ENCODE measurements around the gene EFCAB3.
A peak's percentile ranks its signal among the peaks of the same experiment; 100 is the strongest.
"Not testable (repeated sequence)": the region's sequence is repeated elsewhere in the genome, so short reads cannot be mapped to it uniquely, and the experiment has no call there.

The EFCAB3 gene

GRCh38 chr17:62380253-62380652, at the start of gene EFCAB3:
EFCAB3 (plus strand) TSS chr17:62380553; CDS start chr17:62382980, 2,427 bp downstream.
- DNase-seq (ENCODE audit: low read depth in 2 of 2) = no peak

GRCh38 chr17:62336527-62336926, 43.8 kb upstream of the EFCAB3 start:
- no peak for DNase-seq (ENCODE audit: low read depth in 2 of 2)

GRCh38 chr17:62343764-62344270, 36.5 kb upstream of the EFCAB3 start:
- DNase-seq (ENCODE audit: low read depth in 2 of 2) = no peak

DNA sequence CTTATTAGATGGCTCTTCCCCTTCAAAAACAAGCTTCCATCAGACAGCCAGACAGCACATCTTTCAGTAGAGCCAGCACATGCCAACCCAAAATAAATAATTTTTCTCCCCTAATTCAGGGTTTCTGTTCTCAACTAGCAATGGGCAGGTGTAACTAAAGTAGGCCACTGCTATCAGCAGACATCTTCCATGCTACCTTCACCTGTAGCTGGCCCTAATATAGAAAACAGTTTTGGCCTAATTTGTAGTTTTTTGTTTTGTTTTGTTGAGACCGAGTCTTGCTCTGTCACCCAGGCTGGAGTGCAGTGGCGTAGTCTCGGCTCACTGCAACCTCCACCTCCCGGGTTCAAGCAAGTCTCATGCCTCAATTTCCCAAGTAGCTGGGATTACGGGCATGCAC, 29.2 kb upstream of the EFCAB3 start:
- DNase-seq (ENCODE audit: low read depth in 2 of 2) = no peak

DNA sequence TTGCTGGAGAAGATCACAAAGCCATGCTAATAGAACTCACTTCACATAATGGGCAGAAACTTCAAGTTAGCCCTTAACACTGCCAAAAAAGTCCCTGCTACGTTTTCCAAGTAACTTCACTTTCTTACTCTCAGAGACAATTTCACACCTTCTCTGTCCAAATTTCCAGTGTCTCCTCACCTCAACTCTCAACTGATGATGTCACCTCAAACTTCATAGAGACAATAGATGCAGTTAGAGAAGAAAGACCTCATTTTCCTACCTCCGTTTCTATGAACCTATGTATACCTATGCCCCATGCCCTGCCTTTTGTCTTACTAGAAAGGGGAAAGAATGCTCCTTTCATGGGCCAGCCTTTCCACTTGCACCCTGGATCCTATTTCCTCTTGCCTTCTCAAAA, 14.2 kb upstream of the EFCAB3 start:
- DNase-seq (ENCODE audit: low read depth in 2 of 2) = no peak

GRCh38 chr17:62381561-62381960, 1.2 kb downstream of the EFCAB3 start:
- no peak for DNase-seq (ENCODE audit: low read depth in 2 of 2)

DNA sequence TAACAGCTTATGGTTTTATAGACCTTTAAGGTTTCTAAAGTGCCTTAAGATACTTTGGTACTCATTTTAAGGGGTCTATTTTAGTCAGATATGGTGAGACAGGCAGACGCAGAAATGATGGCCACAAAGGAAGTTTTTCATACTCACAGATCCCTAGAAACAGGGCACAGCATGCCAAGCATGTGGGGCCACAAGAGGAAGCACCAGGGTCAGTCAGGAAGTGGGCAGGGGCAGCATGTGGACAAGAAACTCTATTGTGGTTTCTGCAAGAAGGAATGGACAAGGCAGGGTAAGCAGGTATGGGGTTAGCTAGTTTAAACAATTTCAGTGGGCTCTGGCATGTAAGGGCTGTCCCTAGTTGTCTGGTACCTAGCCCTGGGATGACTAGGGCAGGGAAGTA, 8.5 kb downstream of the EFCAB3 start:
- no peak for DNase-seq (ENCODE audit: low read depth in 2 of 2)

DNA sequence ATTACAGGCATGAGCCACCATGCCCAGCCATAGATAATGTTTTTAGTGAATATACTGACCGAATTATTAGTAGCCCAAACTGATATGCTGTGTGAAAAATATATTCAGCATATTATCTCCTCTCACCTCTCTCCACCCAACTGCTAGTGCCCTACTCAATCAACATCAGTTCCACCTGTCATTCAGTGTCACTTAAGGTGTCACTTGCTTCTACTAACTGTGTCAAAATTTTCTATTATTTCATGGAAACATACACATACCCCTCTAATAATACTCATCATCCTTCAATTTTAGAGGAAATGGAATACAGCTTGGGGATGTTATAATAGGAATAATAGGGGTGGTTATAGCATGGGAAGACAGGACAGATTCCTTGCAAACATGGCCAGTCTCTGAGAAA, 12.6 kb downstream of the EFCAB3 start:
- no peak for DNase-seq (ENCODE audit: low read depth in 2 of 2)

- DNase-seq (ENCODE audit: low read depth in 2 of 2) = no peak
Observed at GRCh38 chr17:62398891-62399290, 18.5 kb downstream of the EFCAB3 start.

GRCh38 chr17:62405451-62405850, 25.1 kb downstream of the EFCAB3 start:
- DNase-seq (ENCODE audit: low read depth in 2 of 2) = no peak

DNA sequence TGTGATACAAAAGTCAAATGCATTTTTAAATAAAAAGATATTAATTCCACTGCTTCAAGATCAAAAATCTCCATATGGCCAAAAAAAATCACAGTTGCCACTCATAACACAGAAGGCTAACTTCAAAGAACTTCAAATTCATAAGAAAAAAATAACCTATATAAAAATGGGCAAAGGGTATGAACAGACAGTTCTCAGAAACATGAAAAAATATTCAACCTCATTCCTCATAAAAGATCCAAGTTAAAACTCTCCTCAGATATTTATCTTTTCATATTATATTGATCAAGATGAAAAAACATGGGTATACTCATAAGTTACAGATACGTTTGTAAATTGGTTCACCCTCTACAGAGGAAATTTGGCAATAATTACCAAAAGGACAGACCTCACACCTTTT, 32.7 kb downstream of the EFCAB3 start:
- not testable (repeated sequence) for DNase-seq (ENCODE audit: low read depth in 2 of 2)

GRCh38 chr17:62423647-62424461, 43.5 kb downstream of the EFCAB3 start, which contains the start of gene METTL2A:
METTL2A (plus strand) TSS chr17:62423897; CDS start chr17:62423903, 6 bp downstream.
- peak; percentile 72 to 85 for DNase-seq (ENCODE audit: low read depth in 2 of 2)

GRCh38 chr17:62426214-62426613, 45.9 kb downstream of the EFCAB3 start:
- DNase-seq (ENCODE audit: low read depth in 2 of 2) = not testable (repeated sequence)

- DNase-seq (ENCODE audit: low read depth in 2 of 2) = not testable (repeated sequence)
Observed at GRCh38 chr17:62435251-62435650, 54.9 kb downstream of the EFCAB3 start.

GRCh38 chr17:62441181-62441580, 60.8 kb downstream of the EFCAB3 start:
- DNase-seq (ENCODE audit: low read depth in 2 of 2) = not testable (repeated sequence)

DNA sequence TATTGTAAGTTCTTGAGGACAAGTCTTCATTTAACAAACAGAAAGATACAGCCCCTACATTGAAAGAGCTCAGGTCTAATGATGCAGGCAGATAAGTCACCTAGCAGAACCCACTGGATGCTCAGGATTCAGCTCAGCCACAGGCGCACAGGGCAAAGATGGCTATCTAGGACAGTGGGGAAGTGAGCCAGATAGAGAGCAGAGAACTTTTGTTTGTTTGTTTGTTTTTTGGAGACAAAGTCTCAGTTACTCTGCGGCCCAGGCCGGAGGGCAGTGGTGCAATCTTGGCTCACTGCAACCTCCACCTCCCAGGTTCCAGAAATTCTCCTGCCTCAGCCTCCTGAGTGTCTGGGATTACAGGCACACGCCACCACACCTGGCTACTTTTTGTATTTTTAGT, 63.7 kb downstream of the EFCAB3 start:
- no peak for DNase-seq (ENCODE audit: low read depth in 2 of 2)

GRCh38 chr17:62445791-62446190, 65.4 kb downstream of the EFCAB3 start:
- DNase-seq (ENCODE audit: low read depth in 2 of 2) = not testable (repeated sequence)

- DNase-seq (ENCODE audit: low read depth in 2 of 2) = not testable (repeated sequence)
Observed at GRCh38 chr17:62452195-62452594, 71.8 kb downstream of the EFCAB3 start.

GRCh38 chr17:62453041-62453440, 72.7 kb downstream of the EFCAB3 start:
- DNase-seq (ENCODE audit: low read depth in 2 of 2) = not testable (repeated sequence)

- not testable (repeated sequence) for DNase-seq (ENCODE audit: low read depth in 2 of 2)
Observed at GRCh38 chr17:62453656-62454055, 73.3 kb downstream of the EFCAB3 start.

- not testable (repeated sequence) for DNase-seq (ENCODE audit: low read depth in 2 of 2)
Observed at GRCh38 chr17:62454111-62454510, 73.8 kb downstream of the EFCAB3 start.

GRCh38 chr17:62456016-62456415, 75.7 kb downstream of the EFCAB3 start:
- no peak for DNase-seq (ENCODE audit: low read depth in 2 of 2)

DNA sequence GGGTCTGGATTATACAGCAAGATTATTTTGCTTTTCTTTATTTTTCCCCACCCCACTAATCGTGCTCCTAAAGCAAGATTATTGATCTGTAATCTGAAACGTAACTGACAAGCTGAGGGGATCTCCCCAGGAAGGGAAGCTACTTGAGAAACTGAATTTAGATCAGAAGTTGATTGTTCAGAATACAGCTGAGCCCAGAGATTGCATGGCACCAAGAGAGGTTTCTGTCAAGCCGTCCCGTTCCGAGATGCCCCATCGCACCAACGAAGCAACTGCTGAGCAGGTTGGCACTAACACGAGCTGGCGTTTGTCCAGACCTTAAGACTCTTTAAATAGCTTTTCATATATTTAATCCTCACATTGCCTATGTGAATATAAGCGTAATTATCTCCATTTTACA, 78.1 kb downstream of the EFCAB3 start:
- not testable (repeated sequence) for DNase-seq (ENCODE audit: low read depth in 2 of 2)
